Measurements from ENCODE around the gene TLE2. TPM values are rescaled to one million over a fixed set of nuclear protein-coding genes. Genes with fewer than 3 reads are reported as not detected.
"Not testable (repeated sequence)": the region's sequence is repeated elsewhere in the genome, so short reads cannot be mapped to it uniquely, and the experiment has no call there.

Gene TLE2
- total RNA-seq, 1 experiment from 2014 or later = not detected

DNA sequence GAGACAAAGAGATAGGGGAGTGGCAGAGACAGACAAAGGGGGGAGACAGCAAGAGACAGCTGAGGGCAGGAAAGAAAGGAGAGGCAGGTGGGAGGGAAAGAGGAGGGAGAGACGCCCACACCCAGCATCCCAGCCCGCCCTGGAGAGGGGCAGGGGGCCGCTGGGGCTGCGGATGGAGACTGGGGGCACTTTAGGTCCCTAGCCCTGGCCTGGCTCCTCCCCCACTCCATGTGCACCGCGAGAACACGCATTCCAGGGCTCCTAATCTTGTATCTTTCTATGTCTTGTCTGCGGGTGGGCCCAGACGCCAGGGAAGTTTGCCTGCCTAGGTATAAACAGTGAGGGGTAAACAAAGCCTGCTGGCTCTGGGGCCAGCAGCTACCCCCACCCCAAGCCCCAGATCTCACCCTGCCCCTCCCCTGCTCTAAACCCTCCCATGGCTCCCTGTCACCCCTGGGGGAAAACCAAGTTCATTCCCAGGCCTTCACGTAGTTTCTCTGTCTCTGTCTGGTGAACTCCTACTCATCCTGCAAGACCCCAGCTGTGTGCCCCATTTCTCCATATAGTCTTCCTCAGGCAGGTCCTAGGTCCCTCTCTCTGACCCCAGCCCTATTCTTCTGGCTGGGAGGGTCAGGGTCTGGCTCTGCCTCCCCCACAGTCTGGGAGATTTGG, 27.5 kb upstream of the TLE2 start:
- no peak for DNase-seq (ENCODE audit: low read depth)

DNA sequence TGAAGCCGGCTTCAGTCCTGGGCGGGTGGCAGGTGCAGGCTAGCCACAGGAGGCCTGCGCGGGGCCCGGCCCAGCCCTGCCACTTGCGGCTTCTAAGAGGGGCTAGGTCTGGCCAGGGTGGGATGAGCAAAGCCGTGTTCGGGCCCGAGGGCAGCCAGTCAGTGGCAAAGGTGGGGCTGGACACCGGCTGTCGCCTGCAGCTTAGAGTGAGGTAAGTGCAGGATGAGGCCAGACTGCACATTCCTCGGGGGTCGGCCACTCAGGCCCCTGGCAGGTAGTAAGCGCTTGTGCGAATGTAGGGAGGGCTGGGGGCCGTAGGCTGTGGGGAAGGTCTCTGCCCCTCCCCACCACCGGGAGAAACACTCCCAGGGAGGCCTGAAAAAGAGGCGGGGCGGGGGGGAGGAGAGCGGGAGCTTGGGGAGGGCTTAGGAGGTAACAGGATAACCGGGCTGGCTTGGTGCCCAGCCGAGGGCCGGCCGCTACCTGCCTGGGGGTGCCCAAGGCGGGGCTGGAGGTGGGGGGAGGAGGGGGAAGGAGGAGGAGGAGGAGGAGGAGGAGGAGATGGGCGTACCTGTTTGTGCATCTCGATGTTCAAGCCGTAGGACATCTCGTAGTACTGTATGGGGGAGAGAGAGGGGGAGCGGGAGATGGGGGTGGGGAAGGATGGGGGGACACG, 26.8 kb upstream of the TLE2 start:
- DNase-seq (ENCODE audit: low read depth) = no peak

DNA sequence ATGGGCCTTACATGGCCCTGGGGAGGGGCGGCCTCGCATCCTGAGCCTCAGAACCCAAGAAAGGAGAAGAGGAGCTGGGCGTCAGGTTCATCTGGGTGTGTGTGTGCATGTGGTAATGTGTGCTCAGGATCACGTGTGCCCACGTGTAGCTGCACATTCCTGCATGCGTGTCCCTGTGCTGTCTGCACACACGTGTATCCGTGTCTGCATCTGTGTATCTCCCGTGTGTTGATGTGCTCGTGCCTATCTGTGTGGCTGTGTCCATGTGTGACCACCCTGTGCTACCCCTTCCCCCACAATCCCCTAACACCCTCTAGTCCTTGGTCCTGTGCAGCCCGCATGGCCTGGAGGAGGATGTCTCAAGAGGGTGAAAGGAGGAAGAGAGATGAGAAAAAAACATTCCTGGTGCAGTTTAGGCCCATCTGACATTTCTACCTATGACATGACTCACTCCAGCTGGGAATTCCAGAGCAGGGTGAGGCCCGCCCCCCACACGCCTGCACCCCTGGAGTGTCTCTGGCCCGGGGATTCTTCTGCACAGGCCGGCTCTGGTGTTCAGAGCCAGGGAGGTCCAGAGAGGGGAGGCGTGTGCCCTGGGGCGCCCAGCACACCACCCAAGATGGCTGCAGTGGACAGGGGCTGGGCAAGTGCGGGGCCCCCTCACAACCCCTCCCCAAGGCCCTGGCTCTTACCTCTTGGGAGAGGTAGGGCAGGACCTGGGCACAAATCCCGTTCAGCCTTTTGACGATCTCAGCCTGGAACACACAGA, 26.1 kb upstream of the TLE2 start:
- DNase-seq (ENCODE audit: low read depth) = no peak

DNA sequence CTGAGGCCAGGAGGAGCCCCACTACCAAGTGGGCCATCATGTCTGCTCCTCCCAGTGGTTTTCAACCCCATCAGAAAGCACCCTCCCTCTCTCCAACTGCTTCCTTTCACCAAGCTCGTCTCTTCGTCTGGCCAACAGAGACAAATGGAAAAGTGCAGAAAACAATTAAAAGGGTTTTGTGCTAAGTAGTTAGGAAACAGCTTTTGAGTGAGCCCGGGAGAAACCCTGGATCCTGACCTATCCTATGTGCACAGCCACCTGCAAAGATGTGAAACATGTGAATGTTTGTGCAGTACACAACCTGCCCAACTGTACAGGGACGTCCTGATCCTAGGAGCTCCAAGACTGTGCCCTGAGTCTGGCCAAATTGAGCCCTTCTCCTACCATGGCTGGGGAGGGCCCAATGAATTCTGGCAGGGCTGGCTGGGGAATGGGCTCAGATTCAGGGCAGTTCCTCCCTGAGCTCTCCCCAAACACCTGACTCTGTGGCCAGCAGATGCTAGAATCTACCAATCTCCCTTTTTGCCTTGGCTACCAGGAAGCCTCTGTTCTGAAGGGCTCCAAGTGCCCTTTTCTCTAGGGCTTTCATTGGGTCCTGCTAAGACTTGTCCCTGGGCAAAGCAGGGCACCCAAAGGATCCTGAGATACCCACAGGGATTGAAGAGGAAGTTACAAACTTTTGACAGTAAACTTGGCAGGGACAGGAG, 25.3 kb upstream of the TLE2 start:
- DNase-seq (ENCODE audit: low read depth) = no peak

DNA sequence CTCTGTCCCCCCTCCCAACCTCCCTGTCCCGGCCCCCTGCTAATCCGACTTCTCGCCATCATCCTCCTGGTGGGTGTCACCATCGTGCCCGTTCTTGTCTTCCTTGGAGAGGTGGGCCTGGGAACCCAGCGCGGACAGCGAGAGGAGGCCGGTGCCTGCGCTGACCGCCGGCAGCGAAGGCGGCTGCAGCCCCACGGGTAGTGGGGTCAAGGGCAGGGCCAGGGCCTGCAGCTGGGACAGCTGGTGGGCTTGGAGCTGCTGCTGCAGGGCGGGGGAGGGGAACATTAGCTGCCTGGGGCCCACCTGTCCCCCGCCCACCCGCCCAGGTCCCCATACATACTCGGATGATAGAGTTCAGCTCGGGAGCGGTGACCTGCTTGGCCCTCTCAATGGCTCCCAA, 24.7 kb upstream of the TLE2 start:
- no peak for DNase-seq (ENCODE audit: low read depth)

DNA sequence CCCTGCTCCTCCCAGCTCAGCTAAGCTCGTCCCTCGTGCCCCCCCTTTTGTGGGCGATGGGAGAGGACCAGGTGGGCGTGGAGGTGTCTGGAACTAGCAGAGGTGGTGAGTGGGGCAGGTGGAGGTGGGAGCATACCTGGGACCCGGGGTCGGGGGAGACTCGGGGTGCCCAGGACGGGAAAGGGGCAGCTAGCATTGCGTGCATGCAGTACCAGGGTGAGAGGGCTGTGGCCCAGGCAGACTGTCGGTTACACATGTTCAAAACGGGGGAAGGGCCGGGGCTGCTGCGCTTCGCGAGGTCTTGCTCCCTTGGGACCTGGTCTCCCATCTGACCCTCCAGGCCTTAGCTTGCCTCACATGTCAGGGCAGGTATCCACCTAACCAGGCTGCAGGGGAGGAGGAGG, 24.1 kb upstream of the TLE2 start:
- DNase-seq (ENCODE audit: low read depth) = no peak

DNA sequence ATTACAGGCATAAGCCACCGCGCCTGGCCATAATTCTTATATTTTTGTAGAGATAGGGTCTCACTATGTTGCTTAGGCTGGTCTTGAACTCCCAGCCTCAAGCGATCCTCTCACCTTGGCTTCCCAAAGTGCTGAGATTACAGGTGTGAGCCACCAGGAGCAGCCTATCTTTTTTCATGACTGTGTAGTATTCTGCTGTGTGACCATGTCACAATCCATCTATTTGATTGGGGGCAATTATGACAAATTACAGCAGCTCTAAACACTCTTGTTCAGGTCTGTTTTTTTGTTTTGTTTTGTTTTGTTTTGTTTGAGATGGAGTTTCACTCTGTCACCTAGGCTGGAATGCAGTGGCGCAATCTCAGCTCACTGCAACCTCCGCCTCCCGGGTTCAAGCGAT, 20.9 kb upstream of the TLE2 start:
- not testable (repeated sequence) for DNase-seq (ENCODE audit: low read depth)

DNA sequence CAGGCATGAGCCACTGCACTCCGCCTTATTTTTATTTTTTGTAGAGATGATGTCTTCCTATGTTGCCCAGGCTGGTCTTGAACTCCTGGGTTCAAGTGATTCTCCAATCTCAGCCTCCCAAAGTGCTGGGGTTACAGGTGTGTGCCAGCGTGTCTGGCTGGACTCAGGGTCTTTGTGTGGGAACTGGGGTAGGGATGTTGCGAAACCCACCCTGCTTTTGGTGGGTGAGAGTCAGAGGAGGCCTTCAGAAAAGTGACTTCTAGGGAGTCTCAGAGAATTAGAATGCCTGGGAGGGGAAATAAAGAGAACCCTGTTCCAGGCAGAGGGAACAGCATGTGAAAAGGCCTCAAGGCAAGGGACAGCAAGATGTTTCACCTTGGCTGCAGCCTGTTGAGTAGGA, 20.0 kb upstream of the TLE2 start:
- DNase-seq (ENCODE audit: low read depth) = no peak

DNA sequence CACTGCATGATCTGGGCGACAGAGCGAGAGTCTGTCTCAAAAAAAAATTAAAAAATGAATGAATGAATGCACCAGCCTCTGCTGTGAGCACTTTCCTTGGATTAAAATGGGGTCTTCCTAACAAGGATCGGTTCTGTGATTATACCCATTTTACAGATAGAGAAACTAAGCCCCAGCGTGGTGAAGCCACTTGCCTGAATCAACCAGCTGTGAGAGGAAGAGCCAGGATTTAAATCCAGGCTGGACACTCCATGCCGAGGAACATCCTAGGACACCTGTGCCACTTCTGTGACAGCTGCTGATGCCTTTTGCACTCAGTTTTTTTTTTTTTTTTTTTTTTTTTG, 19.1 kb upstream of the TLE2 start:
- DNase-seq (ENCODE audit: low read depth) = no peak

DNA sequence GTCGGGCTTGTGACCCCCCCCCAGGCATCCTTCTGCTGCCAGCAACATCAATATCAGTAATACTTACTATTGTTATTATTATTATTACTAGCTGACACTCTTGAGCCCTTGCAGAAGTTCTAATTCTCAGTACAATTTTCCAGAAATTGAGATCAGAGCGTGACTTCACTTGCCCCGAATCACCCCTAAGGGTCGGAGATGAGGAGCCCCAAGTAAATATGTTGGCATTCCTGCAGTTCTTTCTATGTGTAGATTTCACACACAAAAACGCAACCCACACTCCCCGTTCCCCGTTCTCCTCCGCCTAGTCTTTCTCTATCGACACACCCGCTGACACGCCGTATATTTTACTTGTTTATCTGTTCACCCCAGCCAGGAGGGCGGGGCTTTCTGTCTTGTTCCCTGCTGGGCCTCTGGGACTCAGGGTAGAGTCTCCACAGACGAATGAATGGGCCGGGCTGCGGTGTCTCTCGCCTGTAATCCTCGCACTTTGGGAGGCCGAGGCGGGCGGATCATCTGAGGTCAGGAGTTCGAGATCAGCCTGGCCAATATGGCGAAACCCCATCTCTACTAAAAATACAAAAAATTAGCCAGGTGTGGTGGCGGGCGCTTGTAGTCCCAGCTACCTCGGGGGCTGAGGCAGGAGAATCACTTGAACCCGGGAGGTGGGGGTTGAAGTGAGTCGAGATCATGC, 18.6 kb upstream of the TLE2 start:
- DNase-seq (ENCODE audit: low read depth) = no peak

DNA sequence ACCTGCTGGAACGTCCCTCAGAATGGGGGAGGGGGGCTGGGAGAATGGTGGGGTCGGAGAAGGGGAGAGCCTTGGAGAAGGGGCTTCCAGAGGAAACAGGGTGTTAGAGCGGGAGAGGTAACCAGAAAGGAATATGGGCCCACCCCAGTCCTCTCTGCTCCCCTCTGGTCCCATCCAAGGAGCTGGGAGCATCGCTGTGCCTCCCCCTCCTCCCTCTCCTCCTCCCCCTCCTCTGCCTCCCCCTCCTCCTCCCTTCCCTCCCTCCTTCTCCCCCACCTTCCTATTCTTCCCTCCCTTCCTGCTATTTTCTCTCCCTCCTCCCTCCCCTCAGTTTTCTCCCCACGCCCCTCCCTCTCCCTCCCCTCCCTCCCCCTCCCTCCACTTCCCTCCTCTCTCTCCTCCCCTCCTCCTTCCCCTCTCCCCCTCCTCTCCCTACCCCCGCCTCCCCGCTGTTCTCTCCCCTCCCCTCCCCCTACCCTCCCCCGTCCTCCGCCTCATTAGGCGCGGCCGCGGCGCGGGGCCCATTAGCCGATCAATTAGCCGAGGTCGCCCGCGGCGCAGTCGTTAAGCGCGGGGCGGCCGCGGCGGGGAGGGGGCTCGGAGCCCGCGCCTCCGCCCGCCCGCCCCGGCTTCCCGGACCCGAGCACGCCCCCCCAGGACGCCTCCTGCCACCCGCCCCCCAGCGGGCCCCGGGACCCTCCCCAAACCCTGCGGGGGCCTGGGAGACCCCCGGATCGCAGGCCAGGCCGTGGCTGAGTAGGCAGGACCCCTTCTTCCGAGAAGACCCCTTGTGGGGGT, 17.8 kb upstream of the TLE2 start:
- no peak for DNase-seq (ENCODE audit: low read depth)

DNA sequence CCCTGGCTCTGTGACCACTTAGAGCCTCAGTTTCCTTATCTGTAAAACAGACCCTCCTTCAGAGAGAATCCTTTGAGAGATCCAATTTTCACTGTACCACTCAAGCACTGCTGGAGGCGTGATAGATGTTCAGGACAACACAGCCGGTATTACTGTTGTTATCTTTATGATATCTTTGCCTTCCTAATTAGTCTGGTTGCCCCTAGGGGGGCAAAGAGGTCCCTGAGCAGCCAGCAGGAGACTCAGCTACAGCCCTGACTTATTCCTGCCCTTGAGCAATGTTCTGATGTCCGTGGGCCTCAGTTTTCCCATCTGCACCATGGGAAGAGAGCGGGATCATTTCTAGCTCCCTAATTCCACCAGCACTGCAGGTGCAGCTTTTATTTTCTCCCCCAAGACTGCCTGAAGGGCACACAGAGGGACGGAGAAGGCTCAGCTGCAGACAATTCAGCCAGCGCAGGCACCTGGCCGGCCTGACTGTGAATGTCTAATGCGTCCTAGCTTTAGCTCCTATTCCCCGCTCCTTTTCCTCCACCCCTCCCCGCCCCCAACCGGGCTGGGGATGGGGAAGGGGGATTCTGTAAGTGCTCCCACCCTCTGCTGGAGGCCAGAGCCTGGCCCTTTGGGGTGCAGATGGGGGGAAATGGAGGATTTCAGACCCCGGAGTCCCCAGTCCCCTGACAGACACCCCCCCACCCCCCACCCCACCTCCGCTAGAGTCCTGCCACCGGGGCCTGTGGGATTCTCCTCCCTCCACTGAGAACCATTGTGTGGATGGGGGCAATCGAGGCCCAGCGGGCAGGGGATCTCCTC, 17.0 kb upstream of the TLE2 start:
- DNase-seq (ENCODE audit: low read depth) = no peak

DNA sequence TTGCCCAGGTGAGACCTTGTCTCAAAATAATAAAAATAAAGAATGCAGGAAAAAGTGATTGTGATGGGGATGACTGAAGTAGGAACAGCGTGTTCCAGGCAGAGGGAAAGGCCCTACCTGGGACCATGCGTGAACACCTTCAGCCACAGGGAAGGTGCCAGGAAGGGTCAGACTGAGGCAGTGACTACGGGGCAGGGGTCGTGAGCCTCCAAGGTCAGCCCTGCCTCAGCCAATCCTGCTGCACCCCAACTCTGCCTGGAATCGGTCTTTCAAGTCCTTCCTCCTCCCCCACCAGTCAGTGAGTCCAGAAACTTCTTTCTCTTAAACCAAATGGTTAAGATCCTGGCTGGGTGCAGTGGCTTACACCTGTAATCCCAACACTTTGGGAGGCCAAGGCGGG, 16.1 kb upstream of the TLE2 start:
- DNase-seq (ENCODE audit: low read depth) = no peak

DNA sequence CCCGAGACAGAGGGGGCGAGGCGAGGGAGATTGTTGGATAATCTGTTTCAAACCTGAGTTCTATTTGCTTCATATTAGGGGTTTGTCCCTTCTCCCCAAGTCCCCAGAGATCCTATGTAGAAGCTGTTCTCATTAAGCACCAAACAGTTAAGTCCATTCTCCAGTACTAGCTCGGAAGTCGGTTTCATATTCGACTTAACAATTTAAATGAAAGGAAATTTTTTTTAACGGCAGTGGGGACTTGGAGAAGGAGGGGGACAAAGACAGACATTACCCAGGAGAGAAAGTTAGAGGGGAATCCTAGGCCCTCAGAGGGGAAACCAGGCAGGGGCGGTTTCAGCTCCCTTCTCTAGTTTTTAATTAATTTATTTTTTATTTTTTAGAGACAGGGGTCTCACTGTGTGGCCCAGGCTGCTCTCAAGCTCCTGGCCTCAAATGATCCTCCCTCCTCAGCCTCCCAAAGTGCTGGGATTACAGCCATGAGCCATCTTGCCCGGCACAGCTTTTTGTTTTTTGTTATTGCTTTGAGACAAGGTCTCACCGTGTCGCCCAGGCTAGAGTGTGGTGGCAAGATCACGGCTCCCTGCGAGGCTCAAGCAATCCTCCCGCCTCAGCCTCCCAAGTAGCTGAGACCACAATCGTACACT, 13.7 kb upstream of the TLE2 start:
- DNase-seq (ENCODE audit: low read depth) = no peak

DNA sequence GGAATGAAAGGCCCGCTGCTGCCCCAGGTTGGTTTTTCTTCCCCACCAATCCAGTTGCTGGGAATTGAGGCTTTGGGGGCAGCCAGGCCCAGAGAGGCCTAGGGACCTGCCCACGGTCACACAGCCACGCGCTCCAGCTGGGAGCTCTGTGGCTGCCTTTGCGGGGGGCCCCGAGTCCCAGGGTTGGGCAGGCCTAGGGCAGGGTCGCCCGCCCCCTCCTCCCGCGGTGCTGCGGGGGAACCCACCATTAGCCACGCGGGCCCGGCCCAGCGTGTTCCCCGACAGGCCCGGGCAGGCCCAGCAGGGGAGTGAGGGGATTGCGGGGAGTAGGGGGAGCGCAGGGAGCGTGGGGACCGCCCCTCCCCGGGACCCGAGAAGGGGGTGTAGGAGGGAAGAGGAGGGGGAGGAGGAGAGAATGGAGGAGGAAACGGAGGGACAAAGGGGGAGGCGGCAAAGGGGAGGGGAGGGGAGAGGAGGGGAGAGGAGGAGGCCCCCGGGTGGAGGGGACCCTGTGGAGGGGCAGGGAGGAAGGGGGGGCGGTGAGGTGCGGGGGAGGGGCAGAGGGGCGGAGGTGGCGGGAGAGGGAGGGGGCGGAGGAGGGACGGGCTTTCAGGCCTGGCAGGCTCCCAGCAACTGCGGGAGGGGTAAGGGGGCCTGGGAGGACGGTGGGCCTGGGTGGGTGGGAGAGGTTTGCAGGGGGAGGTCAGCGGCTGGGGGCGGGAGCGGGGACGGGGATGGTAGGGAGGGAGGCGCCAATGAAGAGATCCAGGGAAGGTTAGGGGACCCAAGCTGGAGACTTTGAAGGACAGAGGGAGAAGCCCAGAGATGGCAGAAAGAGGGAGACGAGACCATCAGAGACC, 12.9 kb upstream of the TLE2 start:
- DNase-seq (ENCODE audit: low read depth) = no peak

DNA sequence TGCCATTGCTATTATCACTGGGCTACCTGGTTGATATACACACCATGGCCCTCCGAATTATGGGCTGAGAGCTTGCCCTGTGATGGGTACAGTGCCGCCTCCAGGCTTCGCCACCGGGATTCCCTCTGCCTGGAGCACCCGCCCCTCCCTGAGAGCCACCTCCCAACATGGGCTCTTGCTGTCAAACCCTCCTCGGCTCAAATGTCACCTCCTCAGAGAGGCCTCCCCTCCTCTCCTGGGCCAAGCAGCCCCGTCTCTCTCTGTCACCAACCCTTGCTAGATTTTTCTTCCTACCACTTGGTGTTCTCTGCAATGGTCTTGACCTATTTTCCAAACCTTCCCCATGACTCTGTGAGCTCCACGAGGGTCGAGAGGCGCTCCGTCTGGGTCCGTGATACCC, 12.2 kb upstream of the TLE2 start:
- DNase-seq (ENCODE audit: low read depth) = no peak

DNA sequence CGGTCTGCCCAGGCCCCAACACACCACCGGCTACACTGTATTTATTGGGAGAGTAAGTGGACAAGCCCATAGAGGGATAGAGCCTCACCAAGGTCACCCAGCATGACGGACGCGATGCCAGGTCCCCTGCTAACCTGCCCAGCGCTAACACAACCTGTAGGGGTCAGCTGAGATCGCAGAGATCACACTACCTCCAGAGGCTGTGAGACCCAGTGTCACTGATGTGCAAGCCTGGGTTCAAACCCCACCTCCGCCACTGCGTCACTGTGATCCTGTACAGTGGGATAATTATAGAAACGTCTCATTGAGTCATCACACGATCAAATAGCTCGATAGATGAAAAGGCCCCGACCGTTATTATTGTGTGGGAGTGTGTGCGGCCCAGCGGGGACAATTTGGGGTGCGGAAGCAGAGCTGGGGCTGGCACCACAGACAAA, 10.6 kb upstream of the TLE2 start:
- DNase-seq (ENCODE audit: low read depth) = no peak

DNA sequence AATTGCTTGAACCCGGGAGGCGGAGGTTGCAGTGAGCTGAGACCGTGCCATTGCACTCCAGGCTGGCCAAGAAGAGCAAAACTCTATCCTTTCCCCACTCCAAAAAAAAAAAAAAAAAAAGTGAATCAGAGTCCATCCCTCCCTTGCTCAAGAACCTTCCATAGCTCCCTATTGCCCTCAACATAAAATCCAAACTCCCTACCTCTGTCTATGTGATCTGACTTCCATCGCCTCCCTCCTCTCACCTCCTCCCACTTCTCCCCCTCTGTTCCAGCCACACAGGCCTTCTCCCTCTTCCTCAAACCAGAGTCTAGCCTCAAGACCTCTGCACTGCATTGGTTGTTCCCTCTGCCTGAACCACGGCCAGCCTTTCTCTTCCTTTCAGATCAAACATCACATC, 10.0 kb upstream of the TLE2 start:
- no peak for DNase-seq (ENCODE audit: low read depth)

Measured in HT1080 (cell line).